ENCODE results near the gene NAA35. TPM values are rescaled to one million over a fixed set of nuclear protein-coding genes. Genes with fewer than 3 reads are reported as not detected.
"Not testable (repeated sequence)": the region's sequence is repeated elsewhere in the genome, so short reads cannot be mapped to it uniquely, and the experiment has no call there.

The NAA35 gene
- total RNA-seq, 2 donors from 2014 or later: 29.4 to 32.2 TPM

DNA sequence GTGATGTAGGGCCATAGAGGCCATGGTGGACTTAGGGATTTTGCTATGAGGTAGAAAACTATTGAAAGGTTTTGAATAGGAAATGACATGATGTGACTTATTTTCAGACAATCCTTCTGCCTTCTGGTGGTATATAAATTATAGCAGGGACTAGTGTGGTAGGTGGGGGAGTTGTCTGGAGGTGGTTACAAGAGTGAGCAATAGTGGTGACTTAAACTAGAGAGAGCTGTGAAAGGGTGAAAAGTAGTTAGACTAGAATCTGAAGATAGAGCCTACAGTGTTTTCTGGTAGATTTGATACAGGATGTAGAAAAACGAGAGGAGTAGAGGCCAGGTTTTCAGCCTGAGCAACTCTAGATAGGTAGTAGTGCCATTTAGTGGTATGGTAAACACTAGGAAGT lies 32.3 kb downstream of the NAA35 start:
- Mint-ChIP-seq H3K9me3 (no peaks in the 10 kb centered on the region), H3K36me3 (ENCODE audit: low read depth) (peaks cover 95% of the 10 kb centered on the region), H3K27me3 (no peaks in the 10 kb centered on the region), H3K4me1 (peaks cover 8% of the 10 kb centered on the region), H3K27ac (no peak overlapping the region), H3K4me3 (no peak overlapping the region)
- peak; percentile 26 for ATAC-seq (replicated peaks)

DNA sequence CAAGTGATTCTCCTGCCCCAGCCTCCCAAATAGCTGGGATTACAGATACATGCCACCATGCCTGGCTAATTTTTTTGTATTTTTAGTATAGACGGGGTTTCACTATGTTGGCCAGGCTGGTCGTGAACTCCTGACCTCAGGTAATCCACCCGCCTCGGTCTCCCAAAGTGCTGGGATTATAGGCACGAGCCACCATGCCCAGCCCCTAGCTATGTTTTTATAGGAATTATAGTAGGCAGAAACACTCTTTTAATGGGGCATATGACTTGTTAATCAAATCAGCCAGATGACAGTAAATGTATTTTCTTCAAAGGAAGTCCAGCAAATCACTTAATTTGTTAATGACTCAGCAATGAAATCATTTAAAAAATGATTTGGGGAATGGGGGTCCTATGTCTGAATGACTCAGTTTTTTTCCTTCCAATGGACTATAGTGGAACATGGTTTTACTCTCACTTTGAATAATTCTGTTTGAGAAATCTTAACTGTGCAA lies 33.2 kb downstream of the NAA35 start:
- H3K4me1 Mint-ChIP-seq; ATAC-seq (replicated peaks); H3K4me3 Mint-ChIP-seq; H3K27ac Mint-ChIP-seq; H3K9me3 Mint-ChIP-seq; H3K27me3 Mint-ChIP-seq: not testable (repeated sequence)
- peaks cover 95% of the 10 kb centered on the region for H3K36me3 Mint-ChIP-seq (ENCODE audit: low read depth)

DNA sequence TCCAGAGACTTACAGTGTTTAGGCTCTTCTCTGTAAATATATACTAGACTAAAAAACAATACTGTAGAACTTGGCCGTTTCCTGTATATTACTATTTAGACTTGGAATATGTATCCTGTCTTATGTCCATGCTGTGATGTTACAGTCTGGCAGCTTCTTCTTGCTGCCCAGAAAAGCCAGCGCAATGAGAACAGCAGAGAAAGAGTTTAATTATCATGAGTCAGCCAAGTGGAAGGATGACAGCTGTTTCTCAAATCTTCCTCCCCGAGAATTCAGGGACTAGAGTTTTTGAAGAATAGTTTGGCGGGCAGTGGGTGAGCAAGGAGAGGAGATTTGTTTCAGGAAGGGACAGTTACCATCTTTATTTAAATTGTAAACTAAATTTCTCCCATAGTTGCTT lies 37.5 kb downstream of the NAA35 start:
- Mint-ChIP-seq H3K9me3 (no peaks in the 10 kb centered on the region), H3K4me3 (no peak overlapping the region), H3K36me3 (ENCODE audit: low read depth) (peaks cover 97% of the 10 kb centered on the region), H3K4me1 (peaks cover 2% of the 10 kb centered on the region), H3K27me3 (no peaks in the 10 kb centered on the region), H3K27ac (no peak overlapping the region)
- no peak for ATAC-seq (replicated peaks)

DNA sequence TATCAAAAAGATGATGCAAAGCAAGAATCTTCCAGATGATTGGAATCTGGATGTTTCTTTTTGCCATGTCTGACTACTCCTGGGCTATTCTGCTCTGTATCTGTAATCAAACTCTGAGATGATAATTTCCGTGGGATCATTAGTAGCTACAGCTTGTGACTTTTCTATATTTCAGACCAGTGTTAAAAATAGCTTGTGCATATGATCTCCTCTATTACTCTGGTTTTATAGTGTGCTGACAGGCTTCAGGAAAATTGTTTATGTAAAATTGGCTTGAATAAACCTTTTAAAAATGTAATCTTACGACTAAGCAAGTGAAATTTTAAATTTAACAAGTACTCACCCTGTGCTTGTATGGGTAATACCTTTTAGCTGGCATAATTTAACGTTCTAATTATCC lies 40.4 kb downstream of the NAA35 start:
- H3K27ac Mint-ChIP-seq: no peak overlapping the region
- H3K4me1 Mint-ChIP-seq: peaks cover 5% of the 10 kb centered on the region
- H3K9me3 Mint-ChIP-seq: no peaks in the 10 kb centered on the region
- no peak for ATAC-seq (replicated peaks)
- H3K27me3 Mint-ChIP-seq: no peaks in the 10 kb centered on the region
- no peak overlapping the region for H3K4me3 Mint-ChIP-seq
- peaks cover 100% of the 10 kb centered on the region for H3K36me3 Mint-ChIP-seq (ENCODE audit: low read depth)

DNA sequence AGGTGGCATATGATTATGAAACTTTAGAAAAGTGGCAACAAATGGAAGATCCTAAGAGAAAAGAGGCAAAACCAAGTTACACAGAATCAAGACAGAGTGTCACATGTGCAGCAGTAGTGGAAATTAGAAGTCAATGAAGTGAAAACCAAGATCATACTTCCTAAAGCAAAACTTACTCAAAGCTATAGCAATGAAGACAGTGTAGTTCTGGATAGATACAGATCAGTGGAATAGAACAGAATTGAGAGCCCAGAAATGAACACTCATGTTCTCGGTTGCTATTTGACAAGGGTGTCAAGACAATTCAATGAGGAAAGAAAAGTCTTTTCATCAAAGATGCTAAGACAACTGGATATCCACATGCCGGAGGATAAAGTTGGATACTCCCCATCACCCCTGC lies 43.5 kb downstream of the NAA35 start:
- ATAC-seq (replicated peaks): no peak
- no peaks in the 10 kb centered on the region for H3K9me3 Mint-ChIP-seq

DNA sequence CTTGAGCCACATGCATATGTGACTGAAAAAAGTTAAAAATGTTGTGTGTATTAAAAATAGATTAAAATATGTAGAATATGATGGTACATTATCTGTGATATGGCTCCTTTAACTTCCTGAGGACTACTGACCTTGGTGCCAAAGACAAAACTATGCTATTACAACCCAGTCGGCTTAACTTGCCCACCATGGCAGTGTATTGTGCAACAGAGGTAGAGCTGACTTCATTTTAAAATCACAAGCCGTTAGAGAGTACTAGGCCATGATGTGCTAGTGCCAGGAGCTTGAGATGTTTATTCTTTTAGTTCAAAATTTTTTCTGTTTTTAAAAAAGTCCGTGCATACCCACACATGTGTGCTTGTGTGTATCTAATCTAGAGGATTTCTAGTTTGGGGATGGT lies 46.3 kb downstream of the NAA35 start:
- Mint-ChIP-seq H3K4me3 (no peak overlapping the region), H3K9me3 (no peaks in the 10 kb centered on the region), H3K36me3 (ENCODE audit: low read depth) (peaks cover 81% of the 10 kb centered on the region), H3K4me1 (peaks cover 10% of the 10 kb centered on the region), H3K27me3 (no peaks in the 10 kb centered on the region), H3K27ac (no peak overlapping the region)
- ATAC-seq (replicated peaks): no peak

More for the DNA sequence above, 43.5 kb downstream of the NAA35 start:
- peaks cover 10% of the 10 kb centered on the region for H3K4me1 Mint-ChIP-seq
- H3K27ac Mint-ChIP-seq: no peak overlapping the region
- no peaks in the 10 kb centered on the region for H3K27me3 Mint-ChIP-seq
- H3K36me3 Mint-ChIP-seq (ENCODE audit: low read depth): peaks cover 91% of the 10 kb centered on the region
- H3K4me3 Mint-ChIP-seq: no peak overlapping the region

DNA sequence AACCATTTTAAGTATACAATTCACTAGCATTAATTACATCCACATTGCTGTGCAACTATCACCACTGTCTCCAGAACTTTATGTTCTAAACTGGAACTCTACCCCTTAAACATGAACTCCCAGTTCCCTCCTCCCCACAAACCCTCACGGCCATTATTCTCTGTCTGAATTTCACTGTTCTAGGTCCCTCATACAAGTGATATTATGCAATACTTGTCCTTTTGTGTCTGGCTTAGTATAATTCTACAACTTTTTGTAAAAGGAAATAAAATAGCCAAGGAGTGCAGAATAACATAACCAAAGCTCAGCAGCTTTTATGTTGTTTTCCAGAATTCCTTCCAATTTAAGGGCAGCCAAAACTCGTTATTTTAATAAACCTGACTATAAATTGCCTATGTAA lies 53.2 kb downstream of the NAA35 start:
- no peak for ATAC-seq (replicated peaks)
- Mint-ChIP-seq H3K4me3 (no peak overlapping the region), H3K9me3 (no peaks in the 10 kb centered on the region), H3K4me1 (no peaks in the 10 kb centered on the region), H3K27ac (no peak overlapping the region), H3K27me3 (no peaks in the 10 kb centered on the region), H3K36me3 (ENCODE audit: low read depth) (peaks cover 85% of the 10 kb centered on the region)

DNA sequence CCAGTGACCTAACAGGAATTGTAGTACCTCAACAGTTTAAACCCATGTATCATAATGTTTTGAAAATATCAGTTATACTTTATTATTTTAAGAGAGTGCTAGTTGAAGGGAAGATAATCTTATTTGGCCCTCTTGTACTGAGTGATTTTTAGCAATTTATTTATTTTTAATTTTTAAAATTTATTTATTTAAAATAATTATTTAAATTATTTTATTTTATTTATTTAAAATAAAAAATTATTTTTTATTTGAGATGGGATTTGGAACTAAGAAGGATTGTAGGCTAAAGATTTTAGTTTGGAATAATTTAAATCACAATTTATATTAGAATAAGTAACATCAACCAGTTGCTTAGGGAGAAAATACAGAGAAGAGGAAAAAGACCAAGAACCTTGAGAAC lies 54.2 kb downstream of the NAA35 start:
- no peak overlapping the region for H3K27ac Mint-ChIP-seq
- H3K27me3 Mint-ChIP-seq: no peaks in the 10 kb centered on the region
- no peak for ATAC-seq (replicated peaks)
- no peaks in the 10 kb centered on the region for H3K9me3 Mint-ChIP-seq
- H3K36me3 Mint-ChIP-seq (ENCODE audit: low read depth): peaks cover 86% of the 10 kb centered on the region
- no peaks in the 10 kb centered on the region for H3K4me1 Mint-ChIP-seq
- no peak overlapping the region for H3K4me3 Mint-ChIP-seq

DNA sequence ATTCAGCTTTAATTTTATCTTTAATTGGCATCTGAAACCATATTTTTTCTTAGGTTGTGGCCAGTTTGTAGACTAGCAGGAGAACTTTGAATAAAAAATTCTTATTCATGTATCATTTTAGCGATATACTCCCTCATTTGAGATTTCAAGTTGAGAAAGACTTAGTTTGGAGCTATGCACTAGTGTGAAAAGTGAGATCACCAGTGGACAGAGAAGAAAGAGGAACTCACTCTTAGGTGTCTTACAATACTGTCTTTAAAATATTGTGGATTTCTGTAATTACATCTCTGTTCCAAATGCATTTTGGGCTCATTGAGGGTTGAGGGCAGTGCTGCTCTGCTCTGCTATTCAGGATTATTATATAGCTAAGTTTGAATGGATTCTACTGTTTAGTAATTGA lies 54.7 kb downstream of the NAA35 start:
- Mint-ChIP-seq H3K36me3 (ENCODE audit: low read depth) (peaks cover 91% of the 10 kb centered on the region), H3K9me3 (no peaks in the 10 kb centered on the region)

DNA sequence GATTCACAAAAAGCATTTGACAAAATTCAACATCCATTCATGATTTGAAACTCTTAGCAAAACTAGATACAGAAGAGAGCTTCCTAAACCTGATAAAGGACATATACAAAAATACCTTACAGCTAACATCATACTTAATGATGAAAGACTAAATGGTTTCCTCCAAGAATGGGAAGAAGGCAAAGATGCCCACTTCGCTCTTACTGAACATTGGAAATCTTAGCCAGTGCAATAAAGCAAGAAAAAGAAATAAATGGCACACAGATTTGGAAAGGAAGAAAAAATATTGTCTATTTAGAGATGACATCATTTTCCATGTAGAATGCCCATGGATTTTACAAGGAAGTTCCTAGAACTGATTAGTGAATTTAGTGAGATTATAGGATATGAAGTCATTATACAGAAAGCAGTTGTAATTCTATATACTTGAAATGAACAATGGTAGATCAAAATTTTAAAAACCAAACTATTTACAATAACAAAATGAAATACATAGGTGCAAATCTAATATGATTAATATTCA lies 64.4 kb downstream of the NAA35 start:
- Mint-ChIP-seq H3K27ac (no peak overlapping the region), H3K9me3 (no peaks in the 10 kb centered on the region), H3K36me3 (ENCODE audit: low read depth) (peaks cover 98% of the 10 kb centered on the region), H3K4me3 (no peak overlapping the region), H3K4me1 (peaks cover 7% of the 10 kb centered on the region), H3K27me3 (no peaks in the 10 kb centered on the region)
- ATAC-seq (replicated peaks): no peak

More for the DNA sequence above, 54.7 kb downstream of the NAA35 start:
- Mint-ChIP-seq H3K27me3 (no peaks in the 10 kb centered on the region), H3K4me3 (no peak overlapping the region), H3K27ac (peak overlapping the region; percentile 48), H3K4me1 (no peaks in the 10 kb centered on the region)
- ATAC-seq (replicated peaks): no peak

DNA sequence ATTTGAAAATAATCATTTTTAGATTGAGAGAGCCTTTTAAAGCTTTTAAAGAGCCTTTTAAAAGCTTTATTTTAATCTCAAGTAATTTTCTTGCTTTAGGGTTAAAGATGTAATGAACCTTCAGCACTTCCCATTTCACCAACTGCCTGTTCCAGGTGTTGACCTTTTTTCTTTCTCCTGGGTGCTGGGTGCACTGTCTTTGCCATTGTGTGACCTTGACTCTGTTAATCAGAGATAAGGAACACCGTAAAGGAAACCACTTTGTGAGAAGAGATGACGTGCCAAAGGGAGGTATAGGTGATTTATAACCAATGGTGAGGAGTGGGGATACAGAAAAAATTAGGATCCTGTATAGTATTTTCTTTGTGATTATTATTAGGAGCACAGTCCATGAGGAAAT lies 68.2 kb downstream of the NAA35 start:
- Mint-ChIP-seq H3K9me3 (no peaks in the 10 kb centered on the region), H3K4me1 (no peaks in the 10 kb centered on the region), H3K36me3 (ENCODE audit: low read depth) (peaks cover 83% of the 10 kb centered on the region), H3K27me3 (no peaks in the 10 kb centered on the region), H3K4me3 (no peak overlapping the region), H3K27ac (no peak overlapping the region)
- ATAC-seq (replicated peaks): no peak

DNA sequence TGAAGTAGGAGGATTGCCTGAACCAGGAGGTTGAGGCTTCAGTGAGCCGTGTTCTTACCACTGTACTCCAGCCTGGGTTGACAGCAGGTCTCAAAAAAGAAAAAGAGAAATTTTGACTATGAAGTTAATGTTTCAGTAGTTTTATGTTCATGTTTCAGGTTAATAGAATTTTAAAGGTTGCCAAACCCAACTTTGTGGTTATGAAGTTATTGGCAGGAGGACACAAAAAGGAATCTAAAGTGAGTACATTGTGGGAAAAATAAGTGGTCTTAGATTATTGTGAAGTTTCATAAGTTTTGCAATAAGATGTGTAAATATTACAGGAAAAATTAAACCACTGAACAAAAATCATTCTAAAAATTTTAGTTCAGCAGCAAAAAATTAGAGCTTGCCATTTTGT lies 79.8 kb downstream of the NAA35 start:
- Mint-ChIP-seq H3K36me3 (ENCODE audit: low read depth) (peaks cover 99% of the 10 kb centered on the region), H3K4me1 (no peaks in the 10 kb centered on the region), H3K27me3 (no peaks in the 10 kb centered on the region), H3K27ac (no peak overlapping the region), H3K9me3 (no peaks in the 10 kb centered on the region), H3K4me3 (no peak overlapping the region)
- no peak for ATAC-seq (replicated peaks)

DNA sequence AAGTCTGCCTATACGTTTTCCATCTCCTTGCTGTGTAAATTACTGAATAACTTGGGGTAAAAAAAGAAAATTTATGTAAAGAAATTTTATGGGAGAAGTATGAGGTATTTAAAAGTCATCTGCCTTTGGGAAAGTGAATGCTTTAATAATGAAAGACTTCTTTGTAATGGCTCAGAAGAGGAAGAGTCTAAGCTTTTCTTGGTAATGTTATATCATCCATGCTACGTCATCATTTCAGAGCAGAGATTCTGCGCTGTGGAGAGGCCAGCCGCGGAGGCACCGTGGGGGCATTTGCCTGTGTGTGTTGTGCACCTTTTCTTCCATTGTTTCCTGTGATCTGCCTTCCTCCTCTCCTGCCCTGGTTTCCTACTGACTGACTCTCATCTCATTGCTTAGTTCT lies 80.2 kb downstream of the NAA35 start:
- Mint-ChIP-seq H3K27ac (no peak overlapping the region), H3K27me3 (no peaks in the 10 kb centered on the region), H3K9me3 (no peaks in the 10 kb centered on the region), H3K36me3 (ENCODE audit: low read depth) (peaks cover 100% of the 10 kb centered on the region), H3K4me3 (no peak overlapping the region), H3K4me1 (no peaks in the 10 kb centered on the region)
- ATAC-seq (replicated peaks): no peak

DNA sequence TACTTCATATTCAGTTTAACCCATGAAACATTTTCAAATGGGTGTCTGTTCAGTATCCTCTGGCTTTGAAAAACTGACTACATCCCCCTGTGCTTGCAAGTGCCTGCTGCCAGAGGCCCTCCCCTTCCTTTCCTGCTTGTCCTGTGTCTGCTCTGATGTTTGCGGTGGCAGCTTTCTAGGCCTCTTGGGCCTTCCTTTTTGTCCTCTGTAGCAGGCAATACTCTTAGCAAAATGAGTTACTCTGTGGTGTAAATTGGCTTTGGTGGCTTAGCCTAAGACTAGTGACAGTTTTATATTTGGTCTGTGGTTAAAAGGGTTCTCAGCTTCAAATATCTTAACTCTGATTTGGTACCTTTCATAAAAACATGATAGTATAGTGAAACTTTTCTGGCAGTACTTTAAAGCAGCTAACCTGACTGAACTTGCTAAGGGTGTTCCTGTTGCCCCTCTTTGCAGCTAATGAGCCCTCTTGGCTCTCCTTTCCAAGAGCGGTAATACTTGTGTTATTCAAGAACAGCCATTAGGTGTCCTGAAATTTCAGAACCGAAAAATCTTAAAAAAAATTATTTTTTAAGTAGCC lies 81.8 kb downstream of the NAA35 start:
- Mint-ChIP-seq H3K9me3 (no peaks in the 10 kb centered on the region), H3K4me1 (no peaks in the 10 kb centered on the region), H3K4me3 (no peak overlapping the region), H3K27ac (no peak overlapping the region), H3K36me3 (ENCODE audit: low read depth) (peaks cover 100% of the 10 kb centered on the region), H3K27me3 (no peaks in the 10 kb centered on the region)
- no peak for ATAC-seq (replicated peaks)

DNA sequence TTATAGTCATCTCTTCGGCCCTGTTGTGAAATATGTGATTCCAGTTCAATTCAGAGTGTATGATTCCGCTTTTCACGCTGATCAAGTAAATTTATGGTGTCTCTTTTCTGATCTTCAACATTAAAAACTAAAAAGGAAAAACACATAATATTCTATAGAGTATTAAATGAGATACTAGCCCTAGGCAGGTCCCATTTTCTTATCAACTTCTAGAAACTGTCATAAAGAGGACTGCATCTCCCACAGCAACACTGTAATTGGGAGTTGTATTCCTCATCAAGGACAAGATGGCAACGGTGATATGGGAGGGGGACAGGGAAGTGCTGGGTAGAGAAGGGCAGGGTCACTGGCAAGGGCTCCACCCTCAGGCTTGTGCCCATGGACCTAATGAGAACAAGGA lies 86.8 kb downstream of the NAA35 start:
- peaks cover 67% of the 10 kb centered on the region for H3K36me3 Mint-ChIP-seq (ENCODE audit: low read depth)
- peaks cover 5% of the 10 kb centered on the region for H3K9me3 Mint-ChIP-seq
- H3K4me3 Mint-ChIP-seq: no peak overlapping the region
- H3K27ac Mint-ChIP-seq: no peak overlapping the region
- H3K4me1 Mint-ChIP-seq: no peaks in the 10 kb centered on the region
- ATAC-seq (replicated peaks): no peak
- H3K27me3 Mint-ChIP-seq: no peaks in the 10 kb centered on the region
